Activated gamma-delta T cell (primary cell): ENCODE data around the gene DHX35.
"Not testable (repeated sequence)": the region's sequence is repeated elsewhere in the genome, so short reads cannot be mapped to it uniquely, and the experiment has no call there.

ENCODE experiments used
- DNase-seq: peaks from one replicate; lab custom pipeline; 2025; lab: John Stamatoyannopoulos, UW

The DHX35 gene

GRCh38 chr20:38979434-38979833, 17.3 kb downstream of the DHX35 start:
- DNase-seq = no peak

DNA sequence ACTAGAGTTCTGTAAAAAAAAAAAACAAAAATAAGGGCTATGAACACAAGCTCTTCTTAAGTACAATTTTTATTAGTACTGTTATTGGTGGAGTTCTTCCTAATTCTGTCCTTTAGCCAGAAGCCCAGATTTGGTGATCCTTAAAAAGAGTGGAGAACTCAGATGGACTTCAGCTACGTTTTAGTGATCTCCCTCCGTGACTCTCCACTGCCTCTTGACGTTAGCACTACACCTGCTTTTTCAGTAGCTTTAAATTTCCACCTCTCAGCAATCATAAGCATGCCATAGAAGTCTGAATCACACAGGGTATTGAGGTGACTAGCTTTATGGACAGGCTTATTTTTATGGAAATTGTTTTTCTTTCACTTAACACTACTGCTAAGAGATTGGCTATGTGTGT, 17.7 kb downstream of the DHX35 start:
- DNase-seq = no peak

- DNase-seq = no peak
These were observed 20.1 kb downstream of the DHX35 start for GRCh38 chr20:38982291-38982690.

DNA sequence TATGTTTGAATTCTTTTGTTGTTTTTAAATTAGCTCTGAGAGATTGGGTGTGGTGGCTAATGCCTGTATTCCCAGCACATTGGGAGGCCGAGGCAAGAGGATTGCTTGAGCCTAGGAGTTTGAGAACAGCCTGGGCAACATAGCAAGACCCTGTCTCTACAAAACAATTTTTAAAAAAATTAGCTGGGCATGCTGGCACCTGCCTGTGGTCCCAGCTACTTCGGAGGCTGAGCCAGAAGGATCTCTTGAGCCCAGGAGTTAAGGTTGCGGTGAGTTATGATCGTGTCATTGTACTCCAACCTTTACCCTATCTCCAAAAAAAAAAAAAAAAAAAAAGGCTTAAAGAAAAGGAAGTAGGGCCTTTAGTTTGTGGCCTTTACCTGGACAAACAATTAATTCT, 22.9 kb downstream of the DHX35 start:
- DNase-seq = no peak

DNA sequence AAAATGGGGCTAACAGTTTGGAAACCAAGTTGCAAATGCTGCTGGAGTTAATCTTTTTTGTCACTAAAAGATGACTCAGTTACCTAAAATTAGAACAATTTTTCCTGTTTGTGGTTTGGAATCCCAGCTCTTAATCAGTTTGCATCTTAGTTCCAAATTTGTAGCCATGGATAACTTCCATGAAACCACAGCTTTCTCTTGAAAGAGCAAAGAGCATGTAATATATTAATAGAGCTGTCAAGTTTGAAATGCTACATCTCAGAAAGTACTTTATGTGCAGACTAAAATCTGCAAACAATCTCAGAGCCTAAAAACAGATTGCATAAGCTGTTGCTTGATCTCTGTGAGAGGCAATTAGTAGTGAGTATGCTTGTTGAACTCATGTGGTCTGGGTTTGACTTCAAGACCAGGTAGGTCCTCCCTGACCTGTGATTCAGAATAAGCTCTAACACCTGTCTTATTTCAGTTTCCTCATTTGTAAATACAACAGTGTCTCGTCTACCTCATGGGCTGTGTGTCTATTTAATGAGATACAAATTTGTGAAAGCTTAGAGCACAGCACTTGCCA, 23.5 kb downstream of the DHX35 start:
- DNase-seq = no peak

DNA sequence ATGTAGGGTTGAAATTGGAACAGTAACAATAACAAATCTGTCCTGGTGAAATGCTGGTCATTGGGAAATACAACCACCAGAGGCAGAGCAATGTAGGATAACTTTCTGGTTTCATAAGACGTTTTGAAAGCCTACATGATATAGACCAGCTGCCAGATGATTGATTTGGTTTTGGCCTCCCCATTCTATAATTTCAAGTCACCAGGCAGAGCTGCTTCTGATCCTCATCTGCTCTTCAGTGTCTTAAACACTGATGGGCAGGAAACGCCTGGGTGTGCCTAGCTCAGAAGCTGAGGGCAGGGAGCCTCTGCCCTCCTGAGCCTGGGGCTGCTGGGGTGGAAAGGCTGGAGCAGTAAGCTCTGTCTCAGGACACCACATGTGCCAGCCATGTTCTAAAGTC, 24.5 kb downstream of the DHX35 start:
- DNase-seq = no peak

GRCh38 chr20:38987777-38988176, 25.6 kb downstream of the DHX35 start:
- DNase-seq = no peak

DNA sequence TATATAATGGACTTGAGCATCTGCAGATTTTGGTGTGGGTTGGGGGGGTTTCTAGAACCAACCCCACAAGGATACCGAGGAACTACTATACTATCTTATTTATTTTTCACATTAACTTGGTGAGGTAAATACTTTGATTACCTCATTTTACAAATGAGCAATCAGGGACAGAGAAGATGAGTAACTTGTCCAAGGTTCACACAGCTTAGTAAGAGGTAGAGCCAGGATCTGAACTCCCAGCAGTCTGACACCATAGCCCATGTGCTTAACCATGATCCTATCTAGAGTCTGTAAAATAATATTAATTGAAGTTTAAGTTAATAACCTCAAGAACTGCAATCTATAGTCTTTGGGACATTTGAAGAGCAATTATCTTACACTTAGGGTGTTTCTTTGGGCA, 28.6 kb downstream of the DHX35 start:
- DNase-seq = no peak

- no peak for DNase-seq
These were observed 29.9 kb downstream of the DHX35 start for GRCh38 chr20:38991814-38992704.

DNA sequence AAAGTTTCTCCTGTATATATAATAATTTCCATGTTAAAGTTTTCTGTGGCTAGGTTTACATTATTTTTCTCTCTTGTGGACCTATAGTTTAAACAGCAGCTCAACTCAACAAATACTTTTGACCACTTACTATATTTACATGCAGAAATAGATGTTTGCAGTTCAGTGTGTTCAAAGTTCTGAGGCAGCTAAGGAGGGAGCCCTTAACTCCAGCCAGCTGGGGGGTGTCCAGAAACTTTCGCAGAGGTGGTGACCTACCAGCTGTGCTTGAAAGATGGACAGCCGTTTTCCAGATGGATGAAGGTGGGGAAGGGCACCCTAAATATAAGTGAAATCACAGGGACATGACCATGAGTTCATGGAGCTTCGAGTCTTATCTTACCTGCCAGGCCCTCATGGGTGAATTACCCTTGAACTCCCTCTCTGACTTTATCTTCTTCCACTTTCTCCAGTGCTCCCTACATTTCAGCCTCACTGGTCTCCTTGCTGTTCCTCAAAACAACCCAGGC, 33.4 kb downstream of the DHX35 start:
- DNase-seq = no peak

- not testable (repeated sequence) for DNase-seq
These were observed 34.7 kb downstream of the DHX35 start for GRCh38 chr20:38996866-38997265.

DNA sequence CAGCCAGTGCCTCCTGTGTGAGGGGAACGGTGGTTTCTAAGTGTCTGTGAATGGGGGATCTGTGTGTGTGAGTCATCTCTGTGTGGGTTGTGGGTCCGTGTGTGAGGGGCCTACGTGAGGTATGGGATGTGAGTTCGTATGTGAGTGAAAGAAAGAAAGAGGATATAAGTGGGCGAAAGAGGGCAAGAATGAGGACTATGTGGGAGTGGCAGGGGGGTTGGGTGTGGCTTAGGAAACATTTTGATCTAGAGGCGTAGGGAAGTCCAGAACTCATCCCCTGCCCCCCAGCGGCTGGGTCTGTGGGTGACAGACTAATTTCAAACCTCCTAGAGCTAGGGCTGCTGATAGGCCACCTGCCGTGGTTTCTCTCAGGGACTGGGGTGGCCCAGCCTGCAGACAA, 35.5 kb downstream of the DHX35 start:
- no peak for DNase-seq

GRCh38 chr20:38999217-38999616, 37.1 kb downstream of the DHX35 start:
- no peak for DNase-seq

DNA sequence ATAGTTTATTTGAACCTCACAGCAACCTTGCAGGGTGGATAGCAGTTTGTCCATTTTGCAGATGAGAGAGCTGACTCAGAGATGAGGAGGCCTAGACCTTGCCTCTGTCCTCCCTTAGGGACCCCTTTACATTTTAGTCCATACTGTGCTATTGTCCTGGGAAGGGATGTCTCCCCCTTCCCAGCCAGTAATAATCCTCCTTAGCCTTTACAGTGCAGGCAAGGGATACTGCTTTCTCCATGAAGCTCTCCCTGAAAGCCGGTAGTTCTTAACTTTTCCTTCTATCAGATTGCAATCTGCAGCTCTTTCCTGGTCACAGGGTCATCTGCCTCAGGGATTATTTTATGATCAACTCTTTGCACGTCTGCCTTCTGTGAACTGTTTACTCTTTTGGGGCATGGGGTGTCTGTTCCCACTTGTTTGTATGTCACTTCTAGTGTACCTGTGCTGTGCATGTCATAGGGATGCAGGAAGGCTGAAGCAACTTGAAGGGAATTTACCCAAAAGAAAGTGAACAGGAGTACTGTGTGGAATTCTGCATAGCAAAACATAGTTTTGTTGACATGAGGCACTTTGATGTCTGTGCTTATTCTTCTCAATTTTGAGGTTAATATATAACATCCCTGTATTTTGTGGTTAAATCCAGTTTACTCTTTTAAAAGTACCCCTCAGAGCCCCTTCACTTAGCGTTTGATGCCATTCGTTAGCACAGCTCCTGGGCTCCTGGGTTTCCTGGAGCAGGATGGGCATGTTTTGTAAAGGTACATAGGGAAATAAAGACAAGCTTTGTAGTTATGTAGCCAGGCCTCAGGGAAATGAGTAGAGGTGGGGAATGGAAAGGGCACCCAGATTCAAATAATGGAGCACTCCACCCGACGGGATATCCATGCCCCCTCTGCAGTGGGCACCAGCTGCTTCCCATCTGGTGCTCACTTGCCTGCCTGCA, 38.1 kb downstream of the DHX35 start:
- DNase-seq = no peak

GRCh38 chr20:39004508-39004907, 42.4 kb downstream of the DHX35 start:
- no peak for DNase-seq

DNA sequence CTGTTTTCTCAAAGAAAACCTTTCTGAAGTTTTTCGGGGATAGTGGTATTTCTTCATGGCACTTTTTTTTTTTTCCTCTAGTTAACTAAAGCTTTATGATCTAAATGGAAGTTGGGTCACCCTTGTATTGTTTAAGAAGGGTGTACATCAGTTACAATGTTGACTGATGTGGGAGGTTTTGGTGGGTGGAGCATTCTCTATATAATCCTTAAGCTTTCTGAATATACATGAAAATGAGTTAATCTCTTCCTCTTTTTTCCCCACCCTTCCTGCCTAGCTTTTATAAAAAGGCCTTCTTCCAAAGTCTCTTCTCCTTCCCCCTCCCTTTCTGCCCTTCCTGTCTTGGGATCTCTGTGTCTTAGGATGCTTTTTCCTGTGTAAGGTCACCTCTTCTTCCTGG, 47.2 kb downstream of the DHX35 start:
- no peak for DNase-seq

DNA sequence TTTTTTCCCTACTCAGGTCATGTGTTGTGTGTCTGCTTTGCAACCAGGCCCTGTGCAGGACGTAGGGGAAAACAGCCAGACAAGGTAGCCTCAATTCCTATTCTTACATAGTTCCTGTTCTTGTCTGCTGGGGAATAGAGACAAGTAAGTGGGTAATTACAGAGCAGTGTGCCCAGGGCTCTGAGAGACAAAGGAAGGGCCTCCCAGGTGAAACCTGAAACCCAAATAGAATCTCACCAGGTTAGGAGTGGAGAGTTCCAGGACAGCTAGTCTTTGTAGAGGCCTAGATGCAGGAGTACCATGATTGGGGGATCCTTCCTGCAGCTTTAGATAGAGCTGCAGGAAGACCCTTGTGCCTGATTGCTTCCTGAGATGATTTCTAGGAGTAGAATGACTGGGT, 48.4 kb downstream of the DHX35 start:
- no peak for DNase-seq

DNA sequence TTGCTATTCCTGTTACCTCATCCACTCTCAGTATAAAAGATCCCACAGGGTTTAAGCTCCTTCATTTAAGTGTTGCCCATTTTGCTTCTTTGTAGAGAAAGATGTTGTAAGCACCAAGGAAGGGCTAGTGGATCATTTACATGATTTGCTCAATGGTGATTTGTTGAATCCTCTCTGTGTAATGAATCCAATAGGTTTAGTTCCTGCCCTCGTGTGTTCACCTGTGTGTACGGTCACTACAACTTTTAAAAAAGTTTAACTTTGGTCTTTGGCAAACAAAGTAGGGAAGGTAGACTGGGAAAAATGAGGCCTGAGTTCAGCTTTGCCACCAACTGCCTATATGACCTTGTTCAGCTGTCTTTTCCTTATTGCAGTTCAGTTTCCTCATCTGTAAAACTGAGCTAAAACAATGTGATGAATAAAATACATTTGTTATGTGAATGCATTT, 51.5 kb downstream of the DHX35 start:
- no peak for DNase-seq

- DNase-seq = no peak
These were observed 53.9 kb downstream of the DHX35 start for GRCh38 chr20:39016041-39016440.

DNA sequence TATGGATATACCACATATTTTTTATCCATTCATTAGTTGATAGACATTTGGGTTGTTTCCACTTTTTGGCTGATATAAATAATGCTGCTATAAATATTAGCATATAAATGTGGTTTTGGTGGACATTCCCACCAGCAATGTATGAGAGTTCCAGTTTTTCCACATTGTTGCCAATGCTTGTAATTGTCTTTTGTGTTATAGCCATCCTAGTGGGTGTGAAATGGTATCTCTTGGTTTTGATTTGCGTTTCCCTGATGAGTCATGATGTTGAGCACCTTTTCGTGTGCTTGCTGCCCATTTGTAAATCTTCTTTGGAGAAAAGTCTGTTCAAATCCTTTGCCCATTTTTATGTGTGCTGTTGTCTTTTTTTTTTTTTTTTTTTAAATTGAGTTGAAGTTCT, 54.4 kb downstream of the DHX35 start:
- no peak for DNase-seq

GRCh38 chr20:39019027-39019426, 56.9 kb downstream of the DHX35 start:
- no peak for DNase-seq

GRCh38 chr20:39019805-39020325, 57.7 kb downstream of the DHX35 start:
- no peak for DNase-seq
